ENCODE results near the gene PSMD13.
"Not testable (repeated sequence)": the region's sequence is repeated elsewhere in the genome, so short reads cannot be mapped to it uniquely, and the experiment has no call there.

The PSMD13 gene

DNA sequence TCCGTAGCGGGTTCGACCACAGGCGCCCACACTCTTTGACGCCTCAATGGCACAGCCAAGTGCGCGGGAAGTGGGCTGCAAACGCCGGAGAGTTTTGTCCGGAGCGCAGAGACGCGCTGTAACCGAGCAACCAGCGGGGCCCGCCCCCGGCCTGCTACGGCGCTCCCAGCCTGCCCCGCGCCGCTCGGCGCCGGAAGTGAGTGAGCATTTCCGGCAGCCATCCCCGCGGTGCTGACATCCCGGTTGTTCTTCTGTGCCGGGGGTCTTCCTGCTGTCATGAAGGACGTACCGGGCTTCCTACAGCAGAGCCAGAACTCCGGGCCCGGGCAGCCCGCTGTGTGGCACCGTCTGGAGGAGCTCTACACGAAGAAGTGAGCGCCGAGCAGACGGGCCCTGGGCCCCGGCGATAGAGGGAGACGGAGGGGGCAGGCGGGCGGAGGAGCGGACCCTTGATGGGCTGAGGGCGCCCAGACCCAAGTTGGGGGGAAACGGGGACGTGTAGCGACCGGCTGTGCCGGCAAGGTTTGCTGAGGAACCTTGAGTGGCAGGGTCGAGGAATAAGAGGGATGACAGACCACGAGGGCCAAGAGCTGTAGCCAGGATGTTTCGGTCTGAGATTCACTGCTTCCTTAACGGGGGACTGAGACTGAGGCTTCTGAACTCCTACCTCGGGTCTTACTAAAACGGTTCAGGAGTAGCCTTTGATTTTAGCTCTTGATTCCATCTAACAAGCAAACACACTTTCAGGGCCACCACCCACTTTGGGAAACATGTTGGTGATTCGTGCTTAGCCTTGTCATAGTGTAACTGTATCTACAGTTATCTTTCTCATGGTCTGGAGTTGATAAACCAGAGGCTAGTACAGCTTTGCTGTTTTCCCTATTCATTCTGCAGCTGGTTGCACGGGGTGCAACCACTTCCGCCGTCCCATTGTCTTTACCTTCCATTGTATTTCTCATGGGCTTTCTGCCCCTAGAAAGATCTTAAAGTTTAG is at the start of gene PSMD13:
TSS of gene PSMD13 (plus strand) at position 203 of the 994 bp plus-strand sequence. CDS start at position 277, 74 bp downstream.
- peaks cover 23% of the 10 kb centered on the region for H3K36me3 Mint-ChIP-seq (ENCODE audit: low read depth)
- peak within 1 kb of the TSS; percentile 98 to 100 (median 99) for H3K4me3 Mint-ChIP-seq
- H3K27me3 Mint-ChIP-seq (ENCODE audit: low read depth): no peaks in the 10 kb centered on the region
- peaks cover 23% of the 10 kb centered on the region for H3K4me1 Mint-ChIP-seq
- H3K9me3 Mint-ChIP-seq: no peaks in the 10 kb centered on the region
- TF ChIP-seq, protein P1, sequence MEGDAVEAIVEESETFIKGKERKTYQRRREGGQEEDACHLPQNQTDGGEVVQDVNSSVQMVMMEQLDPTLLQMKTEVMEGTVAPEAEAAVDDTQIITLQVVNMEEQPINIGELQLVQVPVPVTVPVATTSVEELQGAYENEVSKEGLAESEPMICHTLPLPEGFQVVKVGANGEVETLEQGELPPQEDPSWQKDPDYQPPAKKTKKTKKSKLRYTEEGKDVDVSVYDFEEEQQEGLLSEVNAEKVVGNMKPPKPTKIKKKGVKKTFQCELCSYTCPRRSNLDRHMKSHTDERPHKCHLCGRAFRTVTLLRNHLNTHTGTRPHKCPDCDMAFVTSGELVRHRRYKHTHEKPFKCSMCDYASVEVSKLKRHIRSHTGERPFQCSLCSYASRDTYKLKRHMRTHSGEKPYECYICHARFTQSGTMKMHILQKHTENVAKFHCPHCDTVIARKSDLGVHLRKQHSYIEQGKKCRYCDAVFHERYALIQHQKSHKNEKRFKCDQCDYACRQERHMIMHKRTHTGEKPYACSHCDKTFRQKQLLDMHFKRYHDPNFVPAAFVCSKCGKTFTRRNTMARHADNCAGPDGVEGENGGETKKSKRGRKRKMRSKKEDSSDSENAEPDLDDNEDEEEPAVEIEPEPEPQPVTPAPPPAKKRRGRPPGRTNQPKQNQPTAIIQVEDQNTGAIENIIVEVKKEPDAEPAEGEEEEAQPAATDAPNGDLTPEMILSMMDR (IDR thresholded peaks at IDR 0.05; ENCODE audit: unreplicated experiment in 3 of 3): peak in 1 of 3 experiments; percentile 6
- H3K27ac Mint-ChIP-seq: peak within 1 kb of the TSS; percentile 95 to 99 (median 96)

DNA sequence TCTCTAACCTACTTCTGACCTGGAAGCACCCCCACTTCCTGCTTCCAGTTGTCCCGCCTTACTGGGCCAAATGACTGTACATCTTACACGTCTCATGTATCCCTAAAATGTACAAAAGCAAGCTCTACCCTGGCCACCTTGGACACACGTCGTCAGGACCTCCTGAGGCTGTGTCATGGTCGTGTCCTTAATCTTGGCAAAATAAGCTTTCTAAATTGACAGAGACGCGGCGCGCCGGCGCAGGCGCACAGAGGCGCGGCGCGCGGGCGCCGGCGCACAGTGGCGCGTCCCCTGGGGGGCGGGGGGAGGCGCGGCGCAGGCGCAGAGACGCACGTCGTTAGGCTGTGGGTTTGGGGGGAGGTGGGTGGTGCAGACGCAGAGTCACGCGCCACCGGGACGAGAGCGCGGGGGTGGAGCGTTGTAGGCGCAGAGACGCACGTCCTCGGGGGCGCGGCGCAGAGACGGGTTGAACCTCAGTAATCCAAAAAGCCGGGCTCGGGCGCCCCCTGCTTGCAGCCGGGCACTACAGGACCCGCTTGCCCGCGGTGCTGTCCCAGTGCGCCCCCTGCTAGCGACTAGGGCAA is 47.5 kb upstream of the PSMD13 start:
- H3K27ac Mint-ChIP-seq; H3K9me3 Mint-ChIP-seq; H3K4me1 Mint-ChIP-seq; H3K27me3 Mint-ChIP-seq (ENCODE audit: low read depth); H3K36me3 Mint-ChIP-seq (ENCODE audit: low read depth); H3K4me3 Mint-ChIP-seq: not testable (repeated sequence)

- not testable (repeated sequence) for H3K9me3 Mint-ChIP-seq; H3K4me3 Mint-ChIP-seq; H3K27me3 Mint-ChIP-seq (ENCODE audit: low read depth); H3K36me3 Mint-ChIP-seq (ENCODE audit: low read depth); H3K27ac Mint-ChIP-seq; H3K4me1 Mint-ChIP-seq
These were observed 46.9 kb upstream of the PSMD13 start for GRCh38 chr11:189843-190311.

DNA sequence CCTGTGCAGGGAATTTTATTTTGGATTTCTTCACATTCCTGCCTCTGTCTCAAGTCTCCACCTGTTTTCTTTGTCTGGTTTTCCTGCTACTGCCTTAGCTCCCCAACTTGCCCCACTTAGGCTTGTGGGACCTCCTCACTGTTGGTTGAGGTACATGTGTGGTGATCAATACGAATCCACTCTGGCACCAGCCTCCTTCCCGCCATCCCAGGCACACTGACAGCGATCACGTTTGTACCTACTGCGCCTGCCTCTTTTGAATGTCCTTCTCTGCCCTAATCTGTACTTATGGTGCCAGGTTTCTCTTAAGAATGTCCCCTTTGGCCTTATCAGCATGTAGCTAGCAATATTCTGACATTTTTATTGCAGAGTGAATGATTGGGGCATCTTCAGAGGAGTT is 46.2 kb upstream of the PSMD13 start:
- not testable (repeated sequence) for H3K4me3 Mint-ChIP-seq; H3K9me3 Mint-ChIP-seq; H3K4me1 Mint-ChIP-seq; H3K27me3 Mint-ChIP-seq (ENCODE audit: low read depth); H3K36me3 Mint-ChIP-seq (ENCODE audit: low read depth); H3K27ac Mint-ChIP-seq

DNA sequence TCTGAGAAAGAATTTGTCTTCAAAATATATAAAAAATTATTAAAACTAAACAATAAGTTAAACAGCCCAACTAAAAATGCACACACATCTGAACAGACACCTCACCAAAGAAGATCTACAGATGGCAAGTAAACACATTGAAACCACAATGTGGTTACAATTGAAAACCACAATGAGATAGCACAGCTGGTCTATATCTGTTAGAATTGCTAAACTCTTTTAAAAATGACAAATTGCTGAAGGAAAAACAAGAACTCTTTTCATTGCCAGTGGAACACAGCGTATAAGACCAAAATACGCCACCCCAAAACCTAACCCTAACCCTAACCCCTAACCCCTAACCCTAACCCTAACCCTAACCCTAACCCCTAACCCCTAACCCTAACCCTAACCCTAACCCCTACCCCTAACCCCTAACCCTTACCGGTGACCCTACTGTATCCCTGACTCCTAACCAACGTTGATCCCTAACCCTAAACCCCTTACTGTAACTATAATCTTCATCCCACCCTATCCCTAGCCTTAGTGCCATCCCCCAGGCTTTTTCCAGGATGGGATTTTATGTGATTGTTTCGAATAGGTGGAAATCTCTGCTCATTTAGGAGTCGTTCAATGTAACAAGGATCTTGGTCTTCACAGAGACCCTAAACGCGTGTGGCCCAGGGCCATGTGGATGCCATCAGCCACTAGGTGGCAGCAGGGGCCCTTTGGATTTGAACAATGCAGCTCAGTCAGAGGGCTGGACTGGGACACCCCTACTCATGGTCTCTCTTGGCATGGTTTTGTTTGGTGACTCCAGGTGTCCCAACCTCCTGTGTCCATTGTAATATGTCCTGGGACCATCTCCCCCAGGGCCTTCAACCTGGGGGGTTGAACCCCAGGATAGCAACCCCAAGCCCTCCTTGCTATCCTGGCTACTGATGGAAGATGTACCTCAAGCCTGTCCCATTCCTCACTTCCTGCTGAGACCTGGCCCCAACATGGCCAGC is 45.0 kb upstream of the PSMD13 start:
- H3K4me3 Mint-ChIP-seq; H3K9me3 Mint-ChIP-seq; H3K27ac Mint-ChIP-seq; H3K36me3 Mint-ChIP-seq (ENCODE audit: low read depth); H3K4me1 Mint-ChIP-seq; H3K27me3 Mint-ChIP-seq (ENCODE audit: low read depth): not testable (repeated sequence)
- TF ChIP-seq, protein P1 (IDR thresholded peaks at IDR 0.05; ENCODE audit: unreplicated experiment in 3 of 3): peak in 2 of 3 experiments; percentile 23 to 25

GRCh38 chr11:192674-193128 is 44.1 kb upstream of the PSMD13 start, which contains the start of gene SCGB1C1:
Gene SCGB1C1, plus strand, starts transcription at chr11:193078. Its CDS starts 22 bp downstream, at chr11:193100.
- H3K27ac Mint-ChIP-seq; H3K27me3 Mint-ChIP-seq (ENCODE audit: low read depth); H3K9me3 Mint-ChIP-seq; H3K4me1 Mint-ChIP-seq; H3K4me3 Mint-ChIP-seq; H3K36me3 Mint-ChIP-seq (ENCODE audit: low read depth): not testable (repeated sequence)

GRCh38 chr11:193481-193880 is 43.3 kb upstream of the PSMD13 start:
- not testable (repeated sequence) for H3K27ac Mint-ChIP-seq; H3K9me3 Mint-ChIP-seq; H3K36me3 Mint-ChIP-seq (ENCODE audit: low read depth); H3K4me1 Mint-ChIP-seq; H3K27me3 Mint-ChIP-seq (ENCODE audit: low read depth); H3K4me3 Mint-ChIP-seq

All from nephron (organoid).